GM12878 (cell line): Measurements from ENCODE around the gene METTL16. TPM values are rescaled to one million over a fixed set of nuclear protein-coding genes. Genes with fewer than 3 reads are reported as not detected.

Source experiments
- BCL11A ChIP-seq: IDR thresholded peaks from 2 replicates; pipeline ENCODE4 v1.6.1; 2011; ENCODE audit warnings: low read depth, low read length
- CREB1 ChIP-seq: IDR thresholded peaks from 2 replicates; pipeline ENCODE4 v1.6.1; 2012; ENCODE audit warnings: low read depth, mild to moderate bottlenecking, inconsistent platforms
- ETV6 ChIP-seq, 2 experiments: fragments of 450-650 bp in 1 of 2; IDR thresholded peaks in 1 of 2; conservative IDR thresholded peaks in 1 of 2; 2 replicates each; pipeline ENCODE4 v1.6.1; 2014; ENCODE audit warnings: antibody characterized with exemption in 1 of 2, borderline replicate concordance in 1 of 2, low read depth in 1 of 2, mild to moderate bottlenecking in 1 of 2, moderate library complexity in 1 of 2
- GABPA ChIP-seq: IDR thresholded peaks from 2 replicates; pipeline ENCODE4 v1.6.1; 2014; ENCODE audit warnings: antibody characterized with exemption, low read depth, mild to moderate bottlenecking, inconsistent platforms
- NFXL1 ChIP-seq: fragments of 450-650 bp; IDR thresholded peaks from 2 replicates; pipeline ENCODE4 v1.6.1; 2017; ENCODE audit warnings: antibody characterized with exemption, mild to moderate bottlenecking, borderline replicate concordance
- POLR2AphosphoS2 ChIP-seq: IDR thresholded peaks from 2 replicates; pipeline ENCODE4 v1.6.1; 2011; ENCODE audit warnings: low read depth, mild to moderate bottlenecking, low read length, improper control_type of control experiment, moderate library complexity
- SREBF1 ChIP-seq: IDR thresholded peaks from 2 replicates; pipeline ENCODE4 v1.6.1; 2012; ENCODE audit warnings: mild to moderate bottlenecking, low read length
- ZNF274 ChIP-seq: IDR thresholded peaks from one replicate; pipeline ENCODE4 v1.8.0; 2011; ENCODE audit not compliant: insufficient read length, insufficient read depth
- polyA plus RNA-seq, 11 experiments: library from polyadenylated mRNA; depleted of rRNA in 4 of 11; unstranded in 6 of 11; stranded (reverse) in 5 of 11; fragments of >200 nt; fragmentation: Nextera tagmentation in 4 of 11; fragmentation: Illumina TruSeq in 1 of 11; extraction: Ambion mirVana in 4 of 11; extraction: Trizol in 1 of 11; gene quantifications; 1 replicate in 1 of 11; 2 replicates in 10 of 11; pipeline versions ENCODE4 v1.2.1 to v1.2.3, GENCODE V29; 2011 to 2016; ENCODE audit warnings: inconsistent platforms in 2 of 11, missing spikeins in 2 of 11, low read depth in 1 of 11
- total RNA-seq, 4 experiments: library from RNA; depleted of rRNA in 3 of 4; stranded (reverse); fragments of >200 nt in 3 of 4; fragmentation: Illumina TruSeq in 1 of 4; extraction: Trizol in 1 of 4; gene quantifications; 2 replicates each; pipeline versions ENCODE4 v1.2.1 to v1.2.3, GENCODE V29; 2013 to 2021
- TF ChIP-seq, protein P1 (sequence below): IDR thresholded peaks from 2 replicates; pipeline ENCODE4 v1.6.1; 2012; ENCODE audit warnings: low read depth, low read length, improper control_type of control experiment
- TF ChIP-seq, protein P2 (sequence below): fragments of 450-650 bp; IDR thresholded peaks from 2 replicates; pipeline ENCODE4 v1.6.1; 2018; ENCODE audit warnings: borderline replicate concordance, mild to moderate bottlenecking; ENCODE audit not compliant: partially characterized antibody
- TF ChIP-seq, protein P3 (sequence below): fragments of 450-650 bp; formaldehyde crosslinking; IDR thresholded peaks from 2 replicates; pipeline ENCODE4 v1.4.0; 2022; ENCODE audit warnings: mild to moderate bottlenecking, moderate library complexity
- TF ChIP-seq, protein P4 (sequence below): fragments of 450-650 bp; IDR thresholded peaks from 2 replicates; pipeline ENCODE4 v1.6.1; 2017; ENCODE audit warnings: mild to moderate bottlenecking, moderate library complexity
- TF ChIP-seq, protein P5 (sequence below): IDR thresholded peaks from 2 replicates; pipeline ENCODE4 v1.6.1; 2011; ENCODE audit warnings: borderline replicate concordance, low read depth, mild to moderate bottlenecking, moderate library complexity, mixed read lengths, low read length; ENCODE audit not compliant: insufficient read depth; ENCODE audit errors: extremely low read length
- TF ChIP-seq, protein P6 (sequence below): fragments of 450-650 bp; IDR thresholded peaks from 2 replicates; pipeline ENCODE4 v1.6.1; 2016; ENCODE audit warnings: mild to moderate bottlenecking

Gene METTL16
- total and polyA plus RNA-seq, 10 of the 15 experiments (the other 5 are each of a cell fraction or from before 2014, with no cell fraction given) = 15.6 to 34.3 (median 23.7) TPM

DNA sequence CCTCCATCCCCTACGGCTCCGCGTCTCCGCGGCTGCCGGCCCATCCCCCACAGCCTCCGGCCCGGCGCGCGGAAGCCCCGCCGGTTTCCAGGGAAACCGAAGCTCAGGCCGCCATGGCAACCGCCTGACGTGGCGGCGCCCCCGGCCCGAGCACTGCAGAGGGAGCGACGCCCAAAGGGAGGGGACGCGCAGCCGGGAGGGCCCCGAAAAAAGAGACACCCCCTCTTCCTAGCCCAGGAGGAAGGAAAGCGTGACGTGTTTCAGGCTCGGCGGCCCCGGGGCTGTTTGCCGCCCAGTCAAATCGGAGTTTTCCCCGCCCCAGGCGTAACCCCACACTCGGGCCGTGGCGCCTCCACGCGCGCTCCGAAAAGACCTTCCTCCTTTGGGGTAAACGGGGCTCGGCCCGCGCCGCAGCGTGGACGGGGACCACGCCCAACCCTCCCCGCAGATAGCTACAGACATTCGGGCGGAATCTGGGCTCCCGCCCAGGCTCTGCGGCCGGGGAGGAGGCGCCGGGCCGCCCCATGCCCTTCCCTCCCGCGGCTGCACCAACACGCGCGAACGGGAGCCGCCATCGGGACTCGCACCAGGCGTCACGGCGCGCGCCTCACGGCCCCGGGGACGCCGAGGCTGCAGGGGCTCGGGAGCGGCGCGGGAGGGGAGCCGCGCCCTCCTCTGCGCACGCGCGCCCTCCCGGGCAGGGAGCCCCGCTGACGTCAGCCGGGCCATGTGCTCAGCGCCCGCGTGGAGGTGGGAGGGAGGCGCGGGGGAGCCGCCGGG lies 118.3 kb downstream of the METTL16 start (continued):
- TF ChIP-seq SREBF1 (no peak), ZNF274 (no peak), CREB1 (peak; percentile 84), GABPA (no peak), NFXL1 (no peak), ETV6 (conservative IDR thresholded peaks at IDR 0.05 in 1 of 2, IDR thresholded peaks at IDR 0.05 in 1 of 2; ENCODE audit: borderline replicate concordance in 1 of 2, low read depth in 1 of 2) (no peak), BCL11A (no peak), POLR2AphosphoS2 (0 out of 2 replicates have a peak, but pooled peaks have one; percentile 57)
- TF ChIP-seq, protein P1, sequence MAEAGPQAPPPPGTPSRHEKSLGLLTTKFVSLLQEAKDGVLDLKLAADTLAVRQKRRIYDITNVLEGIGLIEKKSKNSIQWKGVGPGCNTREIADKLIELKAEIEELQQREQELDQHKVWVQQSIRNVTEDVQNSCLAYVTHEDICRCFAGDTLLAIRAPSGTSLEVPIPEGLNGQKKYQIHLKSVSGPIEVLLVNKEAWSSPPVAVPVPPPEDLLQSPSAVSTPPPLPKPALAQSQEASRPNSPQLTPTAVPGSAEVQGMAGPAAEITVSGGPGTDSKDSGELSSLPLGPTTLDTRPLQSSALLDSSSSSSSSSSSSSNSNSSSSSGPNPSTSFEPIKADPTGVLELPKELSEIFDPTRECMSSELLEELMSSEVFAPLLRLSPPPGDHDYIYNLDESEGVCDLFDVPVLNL = no peak
- TF ChIP-seq, protein P2, sequence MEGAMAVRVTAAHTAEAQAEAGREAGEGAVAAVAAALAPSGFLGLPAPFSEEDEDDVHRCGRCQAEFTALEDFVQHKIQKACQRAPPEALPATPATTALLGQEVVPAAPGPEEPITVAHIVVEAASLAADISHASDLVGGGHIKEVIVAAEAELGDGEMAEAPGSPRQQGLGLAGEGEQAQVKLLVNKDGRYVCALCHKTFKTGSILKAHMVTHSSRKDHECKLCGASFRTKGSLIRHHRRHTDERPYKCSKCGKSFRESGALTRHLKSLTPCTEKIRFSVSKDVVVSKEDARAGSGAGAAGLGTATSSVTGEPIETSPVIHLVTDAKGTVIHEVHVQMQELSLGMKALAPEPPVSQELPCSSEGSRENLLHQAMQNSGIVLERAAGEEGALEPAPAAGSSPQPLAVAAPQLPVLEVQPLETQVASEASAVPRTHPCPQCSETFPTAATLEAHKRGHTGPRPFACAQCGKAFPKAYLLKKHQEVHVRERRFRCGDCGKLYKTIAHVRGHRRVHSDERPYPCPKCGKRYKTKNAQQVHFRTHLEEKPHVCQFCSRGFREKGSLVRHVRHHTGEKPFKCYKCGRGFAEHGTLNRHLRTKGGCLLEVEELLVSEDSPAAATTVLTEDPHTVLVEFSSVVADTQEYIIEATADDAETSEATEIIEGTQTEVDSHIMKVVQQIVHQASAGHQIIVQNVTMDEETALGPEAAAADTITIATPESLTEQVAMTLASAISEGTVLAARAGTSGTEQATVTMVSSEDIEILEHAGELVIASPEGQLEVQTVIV = no peak
- TF ChIP-seq, protein P3, sequence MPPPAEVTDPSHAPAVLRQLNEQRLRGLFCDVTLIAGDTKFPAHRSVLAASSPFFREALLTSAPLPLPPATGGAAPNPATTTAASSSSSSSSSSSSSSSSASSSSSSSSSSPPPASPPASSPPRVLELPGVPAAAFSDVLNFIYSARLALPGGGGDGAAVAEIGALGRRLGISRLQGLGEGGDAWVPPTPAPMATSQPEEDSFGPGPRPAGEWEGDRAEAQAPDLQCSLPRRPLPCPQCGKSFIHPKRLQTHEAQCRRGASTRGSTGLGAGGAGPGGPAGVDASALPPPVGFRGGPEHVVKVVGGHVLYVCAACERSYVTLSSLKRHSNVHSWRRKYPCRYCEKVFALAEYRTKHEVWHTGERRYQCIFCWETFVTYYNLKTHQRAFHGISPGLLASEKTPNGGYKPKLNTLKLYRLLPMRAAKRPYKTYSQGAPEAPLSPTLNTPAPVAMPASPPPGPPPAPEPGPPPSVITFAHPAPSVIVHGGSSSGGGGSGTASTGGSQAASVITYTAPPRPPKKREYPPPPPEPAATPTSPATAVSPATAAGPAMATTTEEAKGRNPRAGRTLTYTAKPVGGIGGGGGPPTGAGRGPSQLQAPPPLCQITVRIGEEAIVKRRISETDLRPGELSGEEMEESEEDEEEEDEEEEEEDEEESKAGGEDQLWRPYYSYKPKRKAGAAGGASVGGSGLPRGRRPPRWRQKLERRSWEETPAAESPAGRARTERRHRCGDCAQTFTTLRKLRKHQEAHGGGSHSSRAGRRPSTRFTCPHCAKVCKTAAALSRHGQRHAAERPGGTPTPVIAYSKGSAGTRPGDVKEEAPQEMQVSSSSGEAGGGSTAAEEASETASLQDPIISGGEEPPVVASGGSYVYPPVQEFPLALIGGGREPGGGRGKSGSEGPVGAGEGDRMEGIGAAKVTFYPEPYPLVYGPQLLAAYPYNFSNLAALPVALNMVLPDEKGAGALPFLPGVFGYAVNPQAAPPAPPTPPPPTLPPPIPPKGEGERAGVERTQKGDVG (CRISPR knock-in tag) = no peak
- TF ChIP-seq, protein P4, sequence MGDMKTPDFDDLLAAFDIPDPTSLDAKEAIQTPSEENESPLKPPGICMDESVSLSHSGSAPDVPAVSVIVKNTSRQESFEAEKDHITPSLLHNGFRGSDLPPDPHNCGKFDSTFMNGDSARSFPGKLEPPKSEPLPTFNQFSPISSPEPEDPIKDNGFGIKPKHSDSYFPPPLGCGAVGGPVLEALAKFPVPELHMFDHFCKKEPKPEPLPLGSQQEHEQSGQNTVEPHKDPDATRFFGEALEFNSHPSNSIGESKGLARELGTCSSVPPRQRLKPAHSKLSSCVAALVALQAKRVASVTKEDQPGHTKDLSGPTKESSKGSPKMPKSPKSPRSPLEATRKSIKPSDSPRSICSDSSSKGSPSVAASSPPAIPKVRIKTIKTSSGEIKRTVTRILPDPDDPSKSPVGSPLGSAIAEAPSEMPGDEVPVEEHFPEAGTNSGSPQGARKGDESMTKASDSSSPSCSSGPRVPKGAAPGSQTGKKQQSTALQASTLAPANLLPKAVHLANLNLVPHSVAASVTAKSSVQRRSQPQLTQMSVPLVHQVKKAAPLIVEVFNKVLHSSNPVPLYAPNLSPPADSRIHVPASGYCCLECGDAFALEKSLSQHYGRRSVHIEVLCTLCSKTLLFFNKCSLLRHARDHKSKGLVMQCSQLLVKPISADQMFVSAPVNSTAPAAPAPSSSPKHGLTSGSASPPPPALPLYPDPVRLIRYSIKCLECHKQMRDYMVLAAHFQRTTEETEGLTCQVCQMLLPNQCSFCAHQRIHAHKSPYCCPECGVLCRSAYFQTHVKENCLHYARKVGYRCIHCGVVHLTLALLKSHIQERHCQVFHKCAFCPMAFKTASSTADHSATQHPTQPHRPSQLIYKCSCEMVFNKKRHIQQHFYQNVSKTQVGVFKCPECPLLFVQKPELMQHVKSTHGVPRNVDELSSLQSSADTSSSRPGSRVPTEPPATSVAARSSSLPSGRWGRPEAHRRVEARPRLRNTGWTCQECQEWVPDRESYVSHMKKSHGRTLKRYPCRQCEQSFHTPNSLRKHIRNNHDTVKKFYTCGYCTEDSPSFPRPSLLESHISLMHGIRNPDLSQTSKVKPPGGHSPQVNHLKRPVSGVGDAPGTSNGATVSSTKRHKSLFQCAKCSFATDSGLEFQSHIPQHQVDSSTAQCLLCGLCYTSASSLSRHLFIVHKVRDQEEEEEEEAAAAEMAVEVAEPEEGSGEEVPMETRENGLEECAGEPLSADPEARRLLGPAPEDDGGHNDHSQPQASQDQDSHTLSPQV = peak; percentile 48; the same call in 1 of the 2 replicates
- TF ChIP-seq, protein P5, sequence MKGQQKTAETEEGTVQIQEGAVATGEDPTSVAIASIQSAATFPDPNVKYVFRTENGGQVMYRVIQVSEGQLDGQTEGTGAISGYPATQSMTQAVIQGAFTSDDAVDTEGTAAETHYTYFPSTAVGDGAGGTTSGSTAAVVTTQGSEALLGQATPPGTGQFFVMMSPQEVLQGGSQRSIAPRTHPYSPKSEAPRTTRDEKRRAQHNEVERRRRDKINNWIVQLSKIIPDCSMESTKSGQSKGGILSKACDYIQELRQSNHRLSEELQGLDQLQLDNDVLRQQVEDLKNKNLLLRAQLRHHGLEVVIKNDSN = peak; percentile 72
- TF ChIP-seq, protein P6, sequence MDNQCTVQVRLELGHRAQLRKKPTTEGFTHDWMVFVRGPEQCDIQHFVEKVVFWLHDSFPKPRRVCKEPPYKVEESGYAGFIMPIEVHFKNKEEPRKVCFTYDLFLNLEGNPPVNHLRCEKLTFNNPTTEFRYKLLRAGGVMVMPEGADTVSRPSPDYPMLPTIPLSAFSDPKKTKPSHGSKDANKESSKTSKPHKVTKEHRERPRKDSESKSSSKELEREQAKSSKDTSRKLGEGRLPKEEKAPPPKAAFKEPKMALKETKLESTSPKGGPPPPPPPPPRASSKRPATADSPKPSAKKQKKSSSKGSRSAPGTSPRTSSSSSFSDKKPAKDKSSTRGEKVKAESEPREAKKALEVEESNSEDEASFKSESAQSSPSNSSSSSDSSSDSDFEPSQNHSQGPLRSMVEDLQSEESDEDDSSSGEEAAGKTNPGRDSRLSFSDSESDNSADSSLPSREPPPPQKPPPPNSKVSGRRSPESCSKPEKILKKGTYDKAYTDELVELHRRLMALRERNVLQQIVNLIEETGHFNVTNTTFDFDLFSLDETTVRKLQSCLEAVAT = 0 out of 2 replicates have a peak, but pooled peaks have one; percentile 15
